HepG2 (cell line): ENCODE results near the gene SHISA7. TPM values are rescaled to one million over a fixed set of nuclear protein-coding genes. Genes with fewer than 3 reads are reported as not detected.

Experiments used
- HES4 ChIP-seq: sonication (generic); formaldehyde crosslinking; IDR thresholded peaks from 2 replicates; pipeline ENCODE4 v1.9.0; 2021; ENCODE audit warnings: mild to moderate bottlenecking, missing genetic modification reagents, borderline replicate concordance
- HMG20B ChIP-seq: conservative IDR thresholded peaks from 2 replicates; pipeline ENCODE4 v1.6.1; 2016; ENCODE audit warnings: missing genetic modification reagents, missing compliant biosample characterization
- HNRNPUL1 ChIP-seq: fragments of 200-400 bp; formaldehyde crosslinking; IDR thresholded peaks from 2 replicates; pipeline ENCODE4 v1.6.1; 2017; ENCODE audit warnings: low read depth, mild to moderate bottlenecking, low read length, moderate library complexity
- JUN ChIP-seq: sonication (generic); formaldehyde crosslinking; IDR thresholded peaks from 2 replicates; pipeline ENCODE4 v1.4.0; 2020; ENCODE audit warnings: mild to moderate bottlenecking, missing genetic modification reagents
- KDM1A ChIP-seq: IDR thresholded peaks from 2 replicates; pipeline ENCODE4 v1.6.1; 2016; ENCODE audit warnings: missing compliant biosample characterization
- MAFF ChIP-seq: IDR thresholded peaks from 2 replicates; pipeline ENCODE4 v1.6.1; 2011; ENCODE audit warnings: low read depth, low read length, improper control_type of control experiment
- NAIF1 ChIP-seq: sonication (generic); formaldehyde crosslinking; IDR thresholded peaks from 2 replicates; pipeline ENCODE4 v1.5.0; 2020; ENCODE audit warnings: mild to moderate bottlenecking, missing genetic modification reagents, borderline replicate concordance
- NR2C2 ChIP-seq: sonication (generic); formaldehyde crosslinking; IDR thresholded peaks from 2 replicates; pipeline ENCODE4 v1.4.0; 2020; ENCODE audit warnings: missing genetic modification reagents, mild to moderate bottlenecking, moderate library complexity, borderline replicate concordance
- PRMT3 ChIP-seq: sonication (generic); formaldehyde crosslinking; IDR thresholded peaks from 2 replicates; pipeline ENCODE4 v1.8.1; 2022; ENCODE audit warnings: low read depth, mild to moderate bottlenecking, moderate library complexity, missing genetic modification reagents, borderline replicate concordance
- SCMH1 ChIP-seq: sonication (generic); formaldehyde crosslinking; IDR thresholded peaks from 2 replicates; pipeline ENCODE4 v1.9.0; 2021; ENCODE audit warnings: missing genetic modification reagents, mild to moderate bottlenecking, borderline replicate concordance
- SP5 ChIP-seq: IDR thresholded peaks from 2 replicates; pipeline ENCODE4 v1.6.1; 2016; ENCODE audit warnings: low read depth, borderline replicate concordance
- ZBTB3 ChIP-seq: sonication (generic); formaldehyde crosslinking; IDR thresholded peaks from 2 replicates; pipeline ENCODE4 v1.4.0; 2020; ENCODE audit warnings: low read depth, mild to moderate bottlenecking, moderate library complexity, missing genetic modification reagents, borderline replicate concordance
- ZFP62 ChIP-seq: sonication (generic); formaldehyde crosslinking; IDR thresholded peaks from 2 replicates; pipeline ENCODE4 v1.4.0; 2020; ENCODE audit warnings: missing genetic modification reagents
- ZNF326 ChIP-seq: sonication (generic); formaldehyde crosslinking; IDR thresholded peaks from 2 replicates; pipeline ENCODE4 v1.4.0; 2020; ENCODE audit warnings: missing genetic modification reagents, borderline replicate concordance
- ZNF335 ChIP-seq: sonication (generic); formaldehyde crosslinking; IDR thresholded peaks from 2 replicates; pipeline ENCODE4 v1.4.0; 2020; ENCODE audit warnings: missing genetic modification reagents
- ZNF367 ChIP-seq: sonication (generic); formaldehyde crosslinking; IDR thresholded peaks from 2 replicates; pipeline ENCODE4 v1.4.0; 2020; ENCODE audit warnings: missing genetic modification reagents, borderline replicate concordance
- ZNF431 ChIP-seq: sonication (generic); formaldehyde crosslinking; IDR thresholded peaks from 2 replicates; pipeline ENCODE4 v1.9.0; 2022; ENCODE audit warnings: missing genetic modification reagents, low read depth, mild to moderate bottlenecking, borderline replicate concordance
- ZNF432 ChIP-seq: sonication (generic); formaldehyde crosslinking; IDR thresholded peaks from 2 replicates; pipeline ENCODE4 v1.5.0; 2020; ENCODE audit warnings: missing genetic modification reagents, mild to moderate bottlenecking, borderline replicate concordance
- ZNF557 ChIP-seq: sonication (generic); formaldehyde crosslinking; IDR thresholded peaks from 2 replicates; pipeline ENCODE4 v1.4.0; 2020; ENCODE audit warnings: missing genetic modification reagents
- ZNF629 ChIP-seq: sonication (generic); formaldehyde crosslinking; conservative IDR thresholded peaks from 2 replicates; pipeline ENCODE4 v1.5.0; 2020; ENCODE audit warnings: missing genetic modification reagents
- ZNF773 ChIP-seq: sonication (generic); formaldehyde crosslinking; IDR thresholded peaks from 2 replicates; pipeline ENCODE4 v1.4.0; 2020; ENCODE audit warnings: missing genetic modification reagents, borderline replicate concordance
- ZNF850 ChIP-seq: sonication (generic); formaldehyde crosslinking; conservative IDR thresholded peaks from 2 replicates; pipeline ENCODE4 v1.9.0; 2021; ENCODE audit warnings: mild to moderate bottlenecking, missing genetic modification reagents
- ZNF878 ChIP-seq: sonication (generic); formaldehyde crosslinking; IDR thresholded peaks from 2 replicates; pipeline ENCODE4 v1.8.1; 2023; ENCODE audit warnings: mild to moderate bottlenecking, missing genetic modification reagents, moderate library complexity
- ZSCAN20 ChIP-seq: sonication (generic); formaldehyde crosslinking; IDR thresholded peaks from 2 replicates; pipeline ENCODE4 v1.4.0; 2020; ENCODE audit warnings: missing genetic modification reagents, mild to moderate bottlenecking, borderline replicate concordance
- polyA plus RNA-seq, 8 experiments: library from polyadenylated mRNA; depleted of rRNA in 3 of 8; stranded (reverse) in 7 of 8; unstranded in 1 of 8; fragments of >200 nt; fragmentation: Illumina TruSeq in 4 of 8; extraction: Trizol in 4 of 8; gene quantifications; 2 replicates each; pipeline versions ENCODE4 v1.2.1 to v1.2.3, GENCODE V29; 2011 to 2016; ENCODE audit warnings: low read depth in 4 of 8, missing spikeins in 1 of 8, mixed read lengths in 1 of 8; ENCODE audit not compliant: insufficient read depth in 1 of 8
- total RNA-seq, 5 experiments: library from RNA; depleted of rRNA; stranded (reverse); fragments of >200 nt; fragmentation: Illumina TruSeq; extraction: Trizol; gene quantifications; 2 replicates each; pipeline ENCODE4 v1.2.3, GENCODE V29; 2016; ENCODE audit warnings: low read depth in 1 of 5
- TF ChIP-seq, protein P1 (sequence below): IDR thresholded peaks from 2 replicates; pipeline ENCODE4 v1.6.1; 2018; ENCODE audit warnings: missing genetic modification reagents
- TF ChIP-seq, protein P2 (sequence below): sonication (generic); formaldehyde crosslinking; IDR thresholded peaks from 2 replicates; pipeline ENCODE4 v1.8.0; 2023; ENCODE audit warnings: mild to moderate bottlenecking, missing genetic modification reagents
- TF ChIP-seq, protein P3 (sequence below): sonication (generic); formaldehyde crosslinking; IDR thresholded peaks from 2 replicates; pipeline ENCODE4 v1.4.0; 2020; ENCODE audit warnings: missing genetic modification reagents

Gene SHISA7
- total and polyA plus RNA-seq, 2 of the 13 experiments (the other 11 are each of a cell fraction or from before 2014, with no cell fraction given), result not detected

DNA sequence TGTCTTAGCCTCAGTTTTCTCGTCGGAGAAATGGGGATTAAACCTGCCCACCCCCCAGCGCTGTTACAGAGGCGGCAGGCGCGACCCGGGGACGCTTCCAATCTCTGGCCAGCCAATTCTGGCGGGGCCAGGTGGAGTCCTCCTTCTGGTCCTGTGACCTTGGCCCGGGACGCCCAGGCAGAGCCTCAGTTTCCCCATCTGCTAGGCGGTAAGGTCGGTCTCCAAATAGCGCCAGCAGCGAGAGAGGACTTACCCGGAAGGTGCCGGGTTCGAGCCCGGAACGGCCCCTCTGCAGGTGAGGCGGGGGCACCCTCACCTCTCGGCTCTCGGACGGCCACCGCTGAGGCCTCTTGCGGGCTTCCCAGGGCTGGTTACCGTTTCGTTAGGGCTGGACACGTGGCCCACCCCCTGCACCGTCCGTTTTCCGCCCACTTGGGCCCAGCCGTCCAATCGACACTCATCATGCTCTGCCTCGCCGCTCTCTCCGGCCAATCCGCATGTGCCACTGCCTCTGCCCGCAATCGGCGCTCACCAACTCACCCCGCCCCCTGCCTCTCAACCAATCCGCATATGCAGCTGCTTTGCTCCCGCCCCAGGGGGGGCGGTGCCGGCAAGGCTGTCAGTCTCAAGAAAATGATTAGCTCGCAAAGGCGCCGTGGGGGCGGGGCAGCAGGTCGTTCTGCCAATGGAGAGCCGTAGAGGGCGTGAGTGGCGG is 18.3 kb upstream of the SHISA7 start, which contains the start of gene ISOC2 (continued):
- TF ChIP-seq HES4 (CRISPR knock-in tag) (peak; percentile 64; the same call in 1 of the 2 replicates), ZSCAN20 (CRISPR knock-in tag) (0 out of 2 replicates have a peak, but pooled peaks have one; percentile 64), ZNF326 (CRISPR knock-in tag) (no peak), ZNF367 (no peak), ZNF850 (CRISPR knock-in tag) (no peak), ZNF335 (CRISPR knock-in tag) (no peak), MAFF (peak; percentile 29; the same call in 1 of the 2 replicates), HNRNPUL1 (peak; percentile 95), ZBTB3 (CRISPR knock-in tag) (no peak; the same call in 1 of the 2 replicates), SCMH1 (CRISPR knock-in tag) (no peak), JUN (CRISPR knock-in tag) (peak; percentile 15; the same call in 1 of the 2 replicates), KDM1A (CRISPR knock-in tag) (peak; percentile 98), ZNF431 (CRISPR knock-in tag) (no peak), SP5 (peak; percentile 67; the same call in 1 of the 2 replicates), ZNF773 (CRISPR knock-in tag) (no peak), NR2C2 (CRISPR knock-in tag) (peak; percentile 40; the same call in 1 of the 2 replicates), ZNF557 (CRISPR knock-in tag) (0 out of 2 replicates have a peak, but pooled peaks have one; percentile 25), NAIF1 (CRISPR knock-in tag) (no peak), ZNF878 (peak; percentile 29; the same call in 1 of the 2 replicates), HMG20B (no peak), ZFP62 (CRISPR knock-in tag) (no peak), PRMT3 (CRISPR knock-in tag) (no peak), ZNF432 (no peak), ZNF629 (peak; percentile 100)
- TF ChIP-seq, protein P1, sequence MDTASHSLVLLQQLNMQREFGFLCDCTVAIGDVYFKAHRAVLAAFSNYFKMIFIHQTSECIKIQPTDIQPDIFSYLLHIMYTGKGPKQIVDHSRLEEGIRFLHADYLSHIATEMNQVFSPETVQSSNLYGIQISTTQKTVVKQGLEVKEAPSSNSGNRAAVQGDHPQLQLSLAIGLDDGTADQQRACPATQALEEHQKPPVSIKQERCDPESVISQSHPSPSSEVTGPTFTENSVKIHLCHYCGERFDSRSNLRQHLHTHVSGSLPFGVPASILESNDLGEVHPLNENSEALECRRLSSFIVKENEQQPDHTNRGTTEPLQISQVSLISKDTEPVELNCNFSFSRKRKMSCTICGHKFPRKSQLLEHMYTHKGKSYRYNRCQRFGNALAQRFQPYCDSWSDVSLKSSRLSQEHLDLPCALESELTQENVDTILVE (CRISPR knock-in tag), result 0 out of 2 replicates have a peak, but pooled peaks have one; percentile 42
- TF ChIP-seq, protein P2, sequence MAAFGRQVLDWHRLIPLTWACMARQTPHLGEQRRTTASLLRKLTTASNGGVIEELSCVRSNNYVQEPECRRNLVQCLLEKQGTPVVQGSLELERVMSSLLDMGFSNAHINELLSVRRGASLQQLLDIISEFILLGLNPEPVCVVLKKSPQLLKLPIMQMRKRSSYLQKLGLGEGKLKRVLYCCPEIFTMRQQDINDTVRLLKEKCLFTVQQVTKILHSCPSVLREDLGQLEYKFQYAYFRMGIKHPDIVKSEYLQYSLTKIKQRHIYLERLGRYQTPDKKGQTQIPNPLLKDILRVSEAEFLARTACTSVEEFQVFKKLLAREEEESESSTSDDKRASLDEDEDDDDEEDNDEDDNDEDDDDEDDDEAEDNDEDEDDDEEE (CRISPR knock-in tag), result no peak
- TF ChIP-seq, protein P3, sequence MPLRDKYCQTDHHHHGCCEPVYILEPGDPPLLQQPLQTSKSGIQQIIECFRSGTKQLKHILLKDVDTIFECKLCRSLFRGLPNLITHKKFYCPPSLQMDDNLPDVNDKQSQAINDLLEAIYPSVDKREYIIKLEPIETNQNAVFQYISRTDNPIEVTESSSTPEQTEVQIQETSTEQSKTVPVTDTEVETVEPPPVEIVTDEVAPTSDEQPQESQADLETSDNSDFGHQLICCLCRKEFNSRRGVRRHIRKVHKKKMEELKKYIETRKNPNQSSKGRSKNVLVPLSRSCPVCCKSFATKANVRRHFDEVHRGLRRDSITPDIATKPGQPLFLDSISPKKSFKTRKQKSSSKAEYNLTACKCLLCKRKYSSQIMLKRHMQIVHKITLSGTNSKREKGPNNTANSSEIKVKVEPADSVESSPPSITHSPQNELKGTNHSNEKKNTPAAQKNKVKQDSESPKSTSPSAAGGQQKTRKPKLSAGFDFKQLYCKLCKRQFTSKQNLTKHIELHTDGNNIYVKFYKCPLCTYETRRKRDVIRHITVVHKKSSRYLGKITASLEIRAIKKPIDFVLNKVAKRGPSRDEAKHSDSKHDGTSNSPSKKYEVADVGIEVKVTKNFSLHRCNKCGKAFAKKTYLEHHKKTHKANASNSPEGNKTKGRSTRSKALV (CRISPR knock-in tag), result no peak
